ENCODE results near the gene RIMBP2.
"Not testable (repeated sequence)": the region's sequence is repeated elsewhere in the genome, so short reads cannot be mapped to it uniquely, and the experiment has no call there.

The RIMBP2 gene

GRCh38 chr12:130705178-130705822 lies 10.8 kb downstream of the RIMBP2 start:
- no peak for DNase-seq (ENCODE audit: low read depth)

- DNase-seq (ENCODE audit: low read depth), result no peak
Measured at GRCh38 chr12:130704606-130705005, 11.5 kb downstream of the RIMBP2 start.

GRCh38 chr12:130703733-130704375 lies 12.2 kb downstream of the RIMBP2 start:
- no peak for DNase-seq (ENCODE audit: low read depth)

- no peak for DNase-seq (ENCODE audit: low read depth)
Measured at GRCh38 chr12:130702966-130703732, 12.9 kb downstream of the RIMBP2 start.

- no peak for DNase-seq (ENCODE audit: low read depth)
Measured at GRCh38 chr12:130701402-130701744, 14.7 kb downstream of the RIMBP2 start.

GRCh38 chr12:130700492-130701401 lies 15.4 kb downstream of the RIMBP2 start:
- no peak for DNase-seq (ENCODE audit: low read depth)

- no peak for DNase-seq (ENCODE audit: low read depth)
Measured at GRCh38 chr12:130698106-130698505, 18.0 kb downstream of the RIMBP2 start.

GRCh38 chr12:130696379-130697100 lies 19.6 kb downstream of the RIMBP2 start:
- no peak for DNase-seq (ENCODE audit: low read depth)

GRCh38 chr12:130695061-130695460 lies 21.0 kb downstream of the RIMBP2 start:
- no peak for DNase-seq (ENCODE audit: low read depth)

- DNase-seq (ENCODE audit: low read depth), result no peak
Measured at GRCh38 chr12:130689408-130690405, 26.4 kb downstream of the RIMBP2 start.

- DNase-seq (ENCODE audit: low read depth), result not testable (repeated sequence)
Measured at GRCh38 chr12:130688999-130689398, 27.1 kb downstream of the RIMBP2 start.

GRCh38 chr12:130687796-130688778 lies 28.0 kb downstream of the RIMBP2 start:
- DNase-seq (ENCODE audit: low read depth), result no peak

- DNase-seq (ENCODE audit: low read depth), result no peak
Measured at GRCh38 chr12:130687190-130687589, 28.9 kb downstream of the RIMBP2 start.

- no peak for DNase-seq (ENCODE audit: low read depth)
Measured at GRCh38 chr12:130686511-130686991, 29.5 kb downstream of the RIMBP2 start.

- no peak for DNase-seq (ENCODE audit: low read depth)
Measured at GRCh38 chr12:130685850-130686249, 30.2 kb downstream of the RIMBP2 start.

- no peak for DNase-seq (ENCODE audit: low read depth)
Measured at GRCh38 chr12:130685250-130685787, 30.8 kb downstream of the RIMBP2 start.

- DNase-seq (ENCODE audit: low read depth), result no peak
Measured at GRCh38 chr12:130683811-130684210, 32.3 kb downstream of the RIMBP2 start.

GRCh38 chr12:130683080-130683479 lies 33.0 kb downstream of the RIMBP2 start:
- no peak for DNase-seq (ENCODE audit: low read depth)
